Measurements from ENCODE around the gene PNPLA2. TPM values are rescaled to one million over a fixed set of nuclear protein-coding genes. Genes with fewer than 3 reads are reported as not detected.

PNPLA2 gene
- total RNA-seq, 4 donors from 2014 or later, result 39.7 to 79.4 (median 58.9) TPM

- H3K36me3 ChIP-seq, result peaks cover 0 to 33% of the 10 kb centered on the region in 2 donors
Observed at GRCh38 chr11:809287-810039, 9.3 kb upstream of the PNPLA2 start, which contains the start of gene RPLP2. TSS of gene RPLP2 (plus strand) at chr11:809967. CDS start at chr11:810235, 268 bp downstream.

GRCh38 chr11:810040-810567, 8.6 kb upstream of the PNPLA2 start:
- peaks cover 0 to 37% of the 10 kb centered on the region in 2 donors for H3K36me3 ChIP-seq
- H3K27me3 ChIP-seq, result no peaks in the 10 kb centered on the region
- TF ChIP-seq CTCF (IDR thresholded peaks at IDR 0.05) (peak in 3 of 4 experiments; percentile 25 to 41 (median 31)), POLR2AphosphoS5 (IDR thresholded peaks at IDR 0.05) (no peak)
- H3K4me1 ChIP-seq, result peaks cover 0 to 56% (median 27%) of the 10 kb centered on the region in 3 donors
- H3K27ac ChIP-seq, result peak overlapping the region; percentile 72 to 98 (median 96)
- ATAC-seq, result no peak
- H3K4me3 ChIP-seq, result peak overlapping the region; percentile 58 to 99
- no peaks in the 10 kb centered on the region for H3K9me3 ChIP-seq
- 0% methylated on average over 2 of the region's 55 CpGs; no CpG with 5 or more reads in 1 of the 2 donors for WGBS, 2 donors (ENCODE audit: low coverage in 1 of 2)

More at GRCh38 chr11:809287-810039, 9.3 kb upstream of the PNPLA2 start, which contains the start of gene RPLP2:
- Histone ChIP-seq H3K27ac (peak within 1 kb of the TSS; percentile 72 to 98 (median 96)), H3K9me3 (no peaks in the 10 kb centered on the region), H3K4me3 (peak within 1 kb of the TSS; percentile 58 to 99), H3K4me1 (peaks cover 0 to 62% (median 32%) of the 10 kb centered on the region in 3 donors), H3K27me3 (no peaks in the 10 kb centered on the region)
- no peak for TF ChIP-seq EP300 (IDR thresholded peaks at IDR 0.05)
- peak; percentile 99 for TF ChIP-seq POLR2AphosphoS5 (IDR thresholded peaks at IDR 0.05)
- TF ChIP-seq POLR2A (IDR thresholded peaks at IDR 0.05), result peak; percentile 80 to 91
- peak in 1 of 4 experiments; percentile 16 for TF ChIP-seq CTCF (IDR thresholded peaks at IDR 0.05)
- ATAC-seq, result peak; percentile 95
- 0% methylated on average over 5 of the region's 81 CpGs; no CpG with 5 or more reads in 1 of the 2 donors for WGBS, 2 donors (ENCODE audit: low coverage in 1 of 2)

- no peak for TF ChIP-seq POLR2AphosphoS5 (IDR thresholded peaks at IDR 0.05)
- TF ChIP-seq CTCF (IDR thresholded peaks at IDR 0.05), result no peak
- TF ChIP-seq POLR2A (IDR thresholded peaks at IDR 0.05), result no peak
- no peak for TF ChIP-seq EP300 (IDR thresholded peaks at IDR 0.05)
- 80% methylated on average over 1 of the region's 14 CpGs; no CpG with 5 or more reads in 1 of the 2 donors for WGBS, 2 donors (ENCODE audit: low coverage in 1 of 2)
- peaks cover 0 to 37% of the 10 kb centered on the region in 2 donors for H3K36me3 ChIP-seq
- peak overlapping the region in 3 of 4 donors; percentile 8 to 98 (median 95) for H3K27ac ChIP-seq
- ATAC-seq, result no peak
- H3K9me3 ChIP-seq, result no peaks in the 10 kb centered on the region
- H3K4me1 ChIP-seq, result peaks cover 0 to 43% (median 23%) of the 10 kb centered on the region in 3 donors
- H3K27me3 ChIP-seq, result no peaks in the 10 kb centered on the region
- peak overlapping the region in 1 of 2 donors; percentile 99 for H3K4me3 ChIP-seq
Observed at GRCh38 chr11:811446-812245, 7.1 kb upstream of the PNPLA2 start.

- Histone ChIP-seq H3K4me3 (no peak overlapping the region), H3K27ac (no peak overlapping the region), H3K9me3 (no peaks in the 10 kb centered on the region), H3K27me3 (no peaks in the 10 kb centered on the region), H3K36me3 (peaks cover 0 to 37% of the 10 kb centered on the region in 2 donors), H3K4me1 (peaks cover 0 to 42% (median 23%) of the 10 kb centered on the region in 3 donors)
- no peak for ATAC-seq
- 83% methylated on average over 1 of the region's 3 CpGs; no CpG with 5 or more reads in 1 of the 2 donors for WGBS, 2 donors (ENCODE audit: low coverage in 1 of 2)
- TF ChIP-seq POLR2AphosphoS5 (IDR thresholded peaks at IDR 0.05) (no peak), CTCF (IDR thresholded peaks at IDR 0.05) (no peak)
Observed at GRCh38 chr11:812390-812789, 6.3 kb upstream of the PNPLA2 start.

Data from gastroesophageal sphincter (tissue), 4 donors.